ENCODE data around the gene MACROD1.

DNA sequence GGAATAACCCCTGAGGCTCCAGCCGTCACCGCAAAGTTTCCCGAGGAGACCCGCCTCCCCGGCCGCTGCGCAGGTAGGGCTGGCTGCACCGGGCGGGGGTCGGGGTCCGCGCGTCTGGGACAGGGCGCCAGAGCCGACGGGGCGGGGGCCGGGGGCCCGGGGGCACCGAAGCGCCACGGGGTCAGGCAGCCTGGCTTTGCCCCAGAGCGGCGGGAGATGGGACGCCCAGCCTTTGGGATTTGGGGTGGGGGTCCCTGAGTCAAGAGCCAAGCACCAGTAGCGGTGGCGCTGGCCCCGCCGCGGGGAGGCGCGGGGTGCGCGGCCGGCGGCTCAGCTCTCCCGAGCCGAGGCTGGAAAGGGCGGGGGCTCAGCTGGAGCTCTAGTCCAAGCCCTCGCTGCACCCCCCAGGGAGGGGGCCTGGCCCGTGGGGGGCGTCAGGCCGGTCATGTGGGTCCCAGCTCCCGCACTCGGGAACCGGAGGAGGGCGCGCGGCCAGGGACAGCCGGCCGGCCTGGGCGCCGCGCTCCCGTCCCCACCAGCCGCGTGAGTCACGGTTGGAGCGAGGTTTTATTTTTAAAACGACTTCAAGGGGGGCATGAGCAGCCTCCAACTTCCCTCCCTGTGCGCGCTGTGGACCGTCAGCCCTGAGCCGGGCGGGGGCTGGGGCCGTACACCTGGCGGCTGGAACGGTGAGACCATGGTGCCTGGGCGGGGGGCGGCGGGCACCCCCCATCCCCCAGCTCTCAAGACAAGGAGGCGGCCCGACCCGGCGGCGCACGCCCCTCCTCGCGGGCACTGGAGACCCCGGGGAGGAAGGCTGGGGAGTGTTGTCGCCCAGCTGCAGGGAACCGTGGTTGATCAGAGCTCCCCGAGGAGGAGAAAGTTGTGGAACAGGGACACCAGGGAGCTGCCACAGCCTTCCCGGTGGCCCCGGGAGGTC, 129.6 kb downstream of the MACROD1 start:
- TF ChIP-seq POLR2AphosphoS5 (IDR thresholded peaks at IDR 0.05; ENCODE audit: low read depth, low read length) (no peak), POLR2A (IDR thresholded peaks at IDR 0.05; ENCODE audit: low read depth, low read length) (no peak)
